Measurements from ENCODE around the gene DDX6.
"Not testable (repeated sequence)": the region's sequence is repeated elsewhere in the genome, so short reads cannot be mapped to it uniquely, and the experiment has no call there.

DDX6 gene

DNA sequence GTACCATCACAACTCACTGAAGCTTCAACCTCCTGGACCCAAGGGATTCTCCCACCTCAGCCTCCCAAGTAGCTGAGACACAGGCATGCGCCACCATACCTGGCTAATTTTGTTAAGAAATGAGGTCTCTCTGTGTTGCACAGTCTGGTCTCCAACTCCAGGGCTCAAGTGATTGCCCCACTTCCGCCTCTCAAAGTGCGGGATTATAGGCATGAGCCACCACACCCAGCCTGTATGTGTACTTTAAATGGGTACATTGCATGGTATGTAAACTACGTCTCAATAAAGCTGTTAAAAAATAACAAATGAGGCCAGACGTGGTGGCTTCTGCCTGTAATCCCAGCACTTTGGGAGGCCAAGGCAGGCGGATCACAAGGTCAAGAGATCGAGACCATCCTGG lies 36.2 kb upstream of the DDX6 start:
- Histone ChIP-seq H3K18ac (ENCODE audit: low read length) (no peak overlapping the region), H2BK12ac (ENCODE audit: low read length) (no peak overlapping the region), H3K27ac (ENCODE audit: low read depth, low read length) (no peak overlapping the region), H2AK5ac (ENCODE audit: low read length) (no peak overlapping the region), H3K9ac (ENCODE audit: low read length) (no peak overlapping the region), H3K9me3 (ENCODE audit: insufficient read depth, low read depth, low read length) (no peaks in the 10 kb centered on the region), H3K14ac (ENCODE audit: low read length) (no peak overlapping the region), H4K91ac (ENCODE audit: low read depth, low read length) (no peak overlapping the region), H3K79me1 (ENCODE audit: low read length) (no peaks in the 10 kb centered on the region), H2BK5ac (ENCODE audit: low read depth, low read length, poor library complexity) (no peak overlapping the region), H2BK120ac (ENCODE audit: insufficient read depth, low read length, poor library complexity) (no peak overlapping the region), H3K27me3 (ENCODE audit: insufficient read depth, low read length) (no peaks in the 10 kb centered on the region), H3K36me3 (ENCODE audit: control insufficient read depth in 1 of 2, insufficient read depth in 2 of 2, low read length in 2 of 2) (no peaks in the 10 kb centered on the region), H3K4ac (ENCODE audit: low read depth, low read length) (no peak overlapping the region), H3K79me2 (ENCODE audit: control insufficient read depth, insufficient read depth, low read length, poor library complexity) (no peaks in the 10 kb centered on the region), H3K4me2 (ENCODE audit: low read length) (no peak overlapping the region), H3K4me1 (ENCODE audit: control insufficient read depth in 1 of 2, insufficient read depth in 2 of 2, low read length in 2 of 2) (no peaks in the 10 kb centered on the region), H3K23ac (ENCODE audit: low read length) (no peak overlapping the region), H2AFZ (ENCODE audit: insufficient read depth, low read length, poor library complexity) (no peak overlapping the region), H3K4me3 (ENCODE audit: low read depth, low read length) (no peak overlapping the region), H4K8ac (ENCODE audit: low read depth, low read length) (no peak overlapping the region), H4K12ac (ENCODE audit: low read depth, low read length) (no peak overlapping the region)
- WGBS (ENCODE audit: extremely low coverage, insufficient coverage, insufficient read length), result no CpG with 5 or more reads among the region's 7 CpGs
- DNase-seq, result no peak

DNA sequence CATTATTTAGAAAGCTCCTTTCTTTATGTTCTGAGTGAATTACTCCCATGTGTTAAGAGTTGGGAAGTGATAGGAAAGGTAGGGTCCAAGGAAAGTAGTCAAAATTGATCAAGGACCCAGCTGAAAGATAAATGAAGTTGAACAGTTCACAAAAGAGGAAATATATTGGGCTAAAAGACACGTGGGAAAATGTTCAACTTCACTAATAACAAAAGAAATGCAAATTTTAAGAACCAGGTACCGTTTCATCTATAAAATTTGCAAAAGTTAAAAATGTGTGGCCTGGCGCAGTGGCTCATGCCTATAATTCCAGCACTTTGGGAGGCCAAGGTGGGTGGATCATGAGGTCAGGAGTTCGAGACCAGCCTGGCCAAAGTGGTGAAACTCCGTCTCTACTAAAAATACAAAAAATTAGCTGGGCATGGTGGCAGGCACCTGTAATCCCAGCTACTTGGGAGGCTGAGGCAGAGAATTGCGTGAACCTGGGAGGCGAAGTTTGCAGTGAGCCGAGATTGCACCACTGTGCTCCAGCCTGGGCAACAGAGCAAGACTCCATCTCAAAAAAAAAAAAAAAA lies 32.1 kb upstream of the DDX6 start:
- H2BK5ac ChIP-seq (ENCODE audit: low read depth, low read length, poor library complexity); H3K27me3 ChIP-seq (ENCODE audit: insufficient read depth, low read length); DNase-seq; H2AK5ac ChIP-seq (ENCODE audit: low read length); H3K18ac ChIP-seq (ENCODE audit: low read length); H2BK12ac ChIP-seq (ENCODE audit: low read length); H3K36me3 ChIP-seq (ENCODE audit: control insufficient read depth in 1 of 2, insufficient read depth in 2 of 2, low read length in 2 of 2); H4K12ac ChIP-seq (ENCODE audit: low read depth, low read length); H4K8ac ChIP-seq (ENCODE audit: low read depth, low read length); H3K23ac ChIP-seq (ENCODE audit: low read length); H3K79me1 ChIP-seq (ENCODE audit: low read length); H2AFZ ChIP-seq (ENCODE audit: insufficient read depth, low read length, poor library complexity); H3K9me3 ChIP-seq (ENCODE audit: insufficient read depth, low read depth, low read length); H2BK120ac ChIP-seq (ENCODE audit: insufficient read depth, low read length, poor library complexity); H3K79me2 ChIP-seq (ENCODE audit: control insufficient read depth, insufficient read depth, low read length, poor library complexity); H3K27ac ChIP-seq (ENCODE audit: low read depth, low read length); H3K4me1 ChIP-seq (ENCODE audit: control insufficient read depth in 1 of 2, insufficient read depth in 2 of 2, low read length in 2 of 2); H3K4me3 ChIP-seq (ENCODE audit: low read depth, low read length); H3K14ac ChIP-seq (ENCODE audit: low read length); H4K91ac ChIP-seq (ENCODE audit: low read depth, low read length); H3K9ac ChIP-seq (ENCODE audit: low read length); H3K4ac ChIP-seq (ENCODE audit: low read depth, low read length); H3K4me2 ChIP-seq (ENCODE audit: low read length): not testable (repeated sequence)
- no CpG with 5 or more reads among the region's 8 CpGs for WGBS (ENCODE audit: extremely low coverage, insufficient coverage, insufficient read length)

DNA sequence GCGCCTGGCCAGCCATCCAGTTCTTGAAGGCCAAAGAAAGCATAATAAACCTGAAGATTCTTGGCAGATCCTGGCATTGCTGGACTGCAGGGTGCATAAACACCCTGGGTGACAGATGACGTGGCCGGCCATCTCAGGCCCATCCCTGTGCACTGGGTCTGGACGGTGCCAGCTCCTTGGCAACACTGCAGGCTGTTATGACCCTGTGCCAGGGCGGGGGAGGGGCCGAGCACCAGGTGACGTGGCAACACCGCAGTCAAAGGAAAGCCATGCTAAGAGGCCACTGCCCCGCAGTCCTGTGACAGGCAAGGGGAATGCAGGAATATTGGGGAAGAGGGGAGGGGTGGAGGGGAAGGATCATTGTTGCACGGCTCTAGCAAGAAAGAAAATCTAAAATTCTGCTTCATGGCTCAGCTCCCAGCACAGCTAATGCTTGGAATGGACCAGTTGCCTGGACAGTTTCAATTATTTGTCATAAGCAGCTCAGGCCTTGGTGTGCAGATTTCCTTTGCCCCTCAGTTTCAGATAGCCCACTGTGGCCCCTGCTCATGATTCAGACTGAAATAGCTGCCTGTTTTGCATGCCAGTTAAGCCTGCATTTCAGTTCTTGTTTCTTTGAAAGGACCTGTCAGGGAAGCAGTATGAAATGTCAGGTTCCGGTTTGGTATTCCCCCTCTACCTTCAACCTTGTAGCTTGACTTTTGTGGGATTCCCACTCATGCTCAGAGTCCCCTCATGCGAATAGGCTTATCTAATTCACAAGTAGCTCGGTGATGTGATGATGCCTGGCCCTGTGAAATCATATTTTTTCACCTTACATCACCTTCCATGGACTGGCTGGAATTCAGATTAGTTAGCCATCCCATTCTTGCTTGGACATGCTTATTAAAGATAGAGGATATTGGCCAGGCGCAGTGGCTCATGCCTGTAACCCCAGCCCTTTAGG lies 29.7 kb upstream of the DDX6 start:
- Histone ChIP-seq H3K79me2 (ENCODE audit: control insufficient read depth, insufficient read depth, low read length, poor library complexity) (no peaks in the 10 kb centered on the region), H3K36me3 (ENCODE audit: control insufficient read depth in 1 of 2, insufficient read depth in 2 of 2, low read length in 2 of 2) (no peaks in the 10 kb centered on the region), H4K8ac (ENCODE audit: low read depth, low read length) (no peak overlapping the region), H3K4me2 (ENCODE audit: low read length) (no peak overlapping the region), H2AK5ac (ENCODE audit: low read length) (no peak overlapping the region), H3K23ac (ENCODE audit: low read length) (no peak overlapping the region), H3K4ac (ENCODE audit: low read depth, low read length) (no peak overlapping the region), H2BK5ac (ENCODE audit: low read depth, low read length, poor library complexity) (no peak overlapping the region), H3K14ac (ENCODE audit: low read length) (no peak overlapping the region), H4K12ac (ENCODE audit: low read depth, low read length) (no peak overlapping the region), H3K79me1 (ENCODE audit: low read length) (no peaks in the 10 kb centered on the region), H2BK12ac (ENCODE audit: low read length) (no peak overlapping the region), H4K91ac (ENCODE audit: low read depth, low read length) (no peak overlapping the region), H2BK120ac (ENCODE audit: insufficient read depth, low read length, poor library complexity) (no peak overlapping the region), H3K4me3 (ENCODE audit: low read depth, low read length) (no peak overlapping the region), H3K9ac (ENCODE audit: low read length) (no peak overlapping the region), H3K27ac (ENCODE audit: low read depth, low read length) (no peak overlapping the region), H3K18ac (ENCODE audit: low read length) (no peak overlapping the region), H2AFZ (ENCODE audit: insufficient read depth, low read length, poor library complexity) (no peak overlapping the region), H3K9me3 (ENCODE audit: insufficient read depth, low read depth, low read length) (no peaks in the 10 kb centered on the region), H3K27me3 (ENCODE audit: insufficient read depth, low read length) (no peaks in the 10 kb centered on the region), H3K4me1 (ENCODE audit: control insufficient read depth in 1 of 2, insufficient read depth in 2 of 2, low read length in 2 of 2) (no peaks in the 10 kb centered on the region)
- no CpG with 5 or more reads among the region's 14 CpGs for WGBS (ENCODE audit: extremely low coverage, insufficient coverage, insufficient read length)
- no peak for DNase-seq

DNA sequence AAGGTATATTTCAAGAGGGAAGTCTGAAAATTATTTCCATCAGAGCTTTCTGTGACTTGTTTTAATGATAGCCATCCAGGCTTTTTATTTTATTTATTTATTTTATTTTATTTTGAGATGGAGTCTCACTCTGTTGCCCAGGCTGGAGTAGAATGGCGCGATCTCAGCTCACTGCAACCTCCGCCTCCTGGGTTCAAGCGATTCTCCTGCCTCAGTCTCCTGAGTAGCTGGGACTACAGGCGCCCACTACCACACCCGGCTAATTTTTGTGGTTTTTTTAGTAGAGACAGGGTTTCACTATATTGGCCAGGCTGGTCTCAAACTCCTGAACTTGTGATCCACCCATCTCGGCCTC lies 29.0 kb upstream of the DDX6 start:
- not testable (repeated sequence) for H2AK5ac ChIP-seq (ENCODE audit: low read length); H3K27ac ChIP-seq (ENCODE audit: low read depth, low read length); H3K79me1 ChIP-seq (ENCODE audit: low read length); H2BK5ac ChIP-seq (ENCODE audit: low read depth, low read length, poor library complexity); H4K91ac ChIP-seq (ENCODE audit: low read depth, low read length); H3K9ac ChIP-seq (ENCODE audit: low read length); H3K18ac ChIP-seq (ENCODE audit: low read length); H3K4me1 ChIP-seq (ENCODE audit: control insufficient read depth in 1 of 2, insufficient read depth in 2 of 2, low read length in 2 of 2); H3K4me3 ChIP-seq (ENCODE audit: low read depth, low read length); H3K79me2 ChIP-seq (ENCODE audit: control insufficient read depth, insufficient read depth, low read length, poor library complexity); H4K12ac ChIP-seq (ENCODE audit: low read depth, low read length); H3K27me3 ChIP-seq (ENCODE audit: insufficient read depth, low read length); H2BK12ac ChIP-seq (ENCODE audit: low read length); H3K14ac ChIP-seq (ENCODE audit: low read length); H2BK120ac ChIP-seq (ENCODE audit: insufficient read depth, low read length, poor library complexity); H3K23ac ChIP-seq (ENCODE audit: low read length); H3K36me3 ChIP-seq (ENCODE audit: control insufficient read depth in 1 of 2, insufficient read depth in 2 of 2, low read length in 2 of 2); H3K4ac ChIP-seq (ENCODE audit: low read depth, low read length); DNase-seq; H4K8ac ChIP-seq (ENCODE audit: low read depth, low read length); H3K4me2 ChIP-seq (ENCODE audit: low read length); H3K9me3 ChIP-seq (ENCODE audit: insufficient read depth, low read depth, low read length); H2AFZ ChIP-seq (ENCODE audit: insufficient read depth, low read length, poor library complexity)
- no CpG with 5 or more reads among the region's 7 CpGs for WGBS (ENCODE audit: extremely low coverage, insufficient coverage, insufficient read length)
